Left forelimb (tissue), 1 donor: ENCODE results near the gene TMEM254.
"Not testable (repeated sequence)": the region's sequence is repeated elsewhere in the genome, so short reads cannot be mapped to it uniquely, and the experiment has no call there.

Source experiments
- DNase-seq: peaks from one replicate; pipeline ENCODE4 v3.0.0-alpha.2; 2018; ENCODE audit warnings: low spot score

TMEM254 gene

GRCh38 chr10:80133206-80133605 lies 54.7 kb downstream of the TMEM254 start:
- no peak for DNase-seq

- DNase-seq = not testable (repeated sequence)
These were observed 55.2 kb downstream of the TMEM254 start for GRCh38 chr10:80133687-80134086.

GRCh38 chr10:80136134-80136571 lies 57.7 kb downstream of the TMEM254 start:
- peak; percentile 93 for DNase-seq

GRCh38 chr10:80137031-80137862 lies 58.8 kb downstream of the TMEM254 start:
- peak; percentile 75 for DNase-seq

DNA sequence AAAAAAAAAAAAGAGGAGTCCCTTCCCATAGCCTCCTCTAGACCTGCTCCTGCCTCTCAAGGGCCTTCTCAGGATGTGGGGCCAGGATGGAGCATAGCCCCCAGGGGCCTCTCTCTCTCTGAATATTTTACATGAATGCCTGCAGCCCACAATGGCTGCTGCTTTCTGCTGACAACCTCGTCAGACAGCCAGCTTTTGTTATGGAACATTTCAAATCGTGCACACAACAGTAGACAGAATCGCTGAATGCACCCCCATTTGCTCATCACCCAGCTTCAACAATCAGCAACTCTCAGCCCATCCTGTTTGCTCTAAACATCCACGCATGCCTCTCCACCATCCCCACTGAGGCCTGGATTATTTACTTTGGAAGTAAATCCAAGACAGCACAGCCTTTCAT lies 59.5 kb downstream of the TMEM254 start:
- no peak for DNase-seq

DNA sequence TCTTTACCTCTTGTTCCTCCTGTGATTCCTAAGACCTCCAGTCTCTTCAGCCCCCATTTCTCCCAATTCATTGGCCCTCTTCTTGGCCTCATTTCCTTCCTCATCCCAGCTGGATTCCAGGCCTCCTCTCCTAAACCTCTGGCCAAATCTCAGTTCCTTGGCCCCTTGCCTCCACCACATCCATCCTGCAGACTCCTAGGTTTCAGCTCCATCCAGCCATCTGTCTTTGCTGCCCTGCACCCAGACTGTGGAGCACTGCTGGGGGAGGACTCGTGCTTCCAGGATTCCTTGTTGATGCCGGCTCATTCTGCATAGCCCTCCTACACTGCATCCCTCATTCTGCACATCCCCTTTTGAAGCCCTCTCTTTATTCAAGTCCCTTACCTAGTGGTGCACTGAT lies 60.8 kb downstream of the TMEM254 start:
- DNase-seq = no peak

- no peak for DNase-seq
These were observed 61.8 kb downstream of the TMEM254 start for GRCh38 chr10:80140251-80140650.

- no peak for DNase-seq
These were observed 63.4 kb downstream of the TMEM254 start for GRCh38 chr10:80141696-80142460.
